Stimulated activated CD8-positive, alpha-beta memory T cell treated with anti-CD3 and anti-CD28 coated beads, Interleukin-15, amount 100 ng/mL, for 4 hours (primary cell): Measurements from ENCODE around the gene TFEB.

Source experiments
- DNase-seq, 2 donors: peaks; one replicate each; pipeline ENCODE4 v3.0.0-alpha.2; 2020; ENCODE audit warnings: low read depth in 2 of 2

TFEB gene

DNA sequence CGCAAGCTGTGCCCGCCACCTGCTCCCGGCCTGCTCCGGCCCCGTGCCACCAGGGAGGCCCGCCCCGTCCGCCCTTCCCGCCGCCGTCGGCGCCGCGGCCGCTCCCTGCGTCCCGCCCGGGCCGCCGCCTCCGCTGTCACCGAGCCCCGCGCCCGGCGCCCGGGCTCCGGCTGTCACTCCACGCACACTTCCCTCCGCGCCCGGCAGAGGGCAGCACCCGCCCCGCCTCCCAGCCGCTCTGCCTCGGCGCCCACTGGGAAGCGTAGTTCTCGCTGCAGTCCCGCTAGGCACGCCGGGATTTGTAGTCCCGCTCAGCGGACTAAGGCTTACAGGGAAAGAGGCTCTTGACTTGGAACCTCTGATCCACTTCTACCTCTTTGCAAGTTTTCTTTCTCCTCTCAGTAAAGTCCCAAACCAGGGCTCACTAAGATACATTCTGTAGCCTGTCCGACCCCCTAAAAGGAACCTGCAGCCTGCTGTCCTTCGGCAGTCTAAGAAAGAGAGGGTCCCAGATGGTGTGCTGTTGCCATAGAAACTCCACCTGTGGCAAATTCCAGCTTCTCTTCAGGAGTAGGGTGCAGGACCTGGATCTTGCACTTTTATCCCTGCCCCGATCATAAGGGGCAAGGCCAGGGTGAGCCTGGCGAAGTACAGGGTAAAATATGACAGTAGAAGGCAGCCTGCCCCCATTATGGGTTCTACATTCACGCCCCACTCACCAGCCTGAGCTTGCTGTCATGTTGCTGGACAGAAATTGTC, at the start of gene TFEB:
Gene TFEB, minus strand, starts transcription at position 182 of the 759 bp plus-strand sequence. CDS start 44,395 bp downstream, outside the sequence.
- peak; percentile 86 to 87 for DNase-seq

DNA sequence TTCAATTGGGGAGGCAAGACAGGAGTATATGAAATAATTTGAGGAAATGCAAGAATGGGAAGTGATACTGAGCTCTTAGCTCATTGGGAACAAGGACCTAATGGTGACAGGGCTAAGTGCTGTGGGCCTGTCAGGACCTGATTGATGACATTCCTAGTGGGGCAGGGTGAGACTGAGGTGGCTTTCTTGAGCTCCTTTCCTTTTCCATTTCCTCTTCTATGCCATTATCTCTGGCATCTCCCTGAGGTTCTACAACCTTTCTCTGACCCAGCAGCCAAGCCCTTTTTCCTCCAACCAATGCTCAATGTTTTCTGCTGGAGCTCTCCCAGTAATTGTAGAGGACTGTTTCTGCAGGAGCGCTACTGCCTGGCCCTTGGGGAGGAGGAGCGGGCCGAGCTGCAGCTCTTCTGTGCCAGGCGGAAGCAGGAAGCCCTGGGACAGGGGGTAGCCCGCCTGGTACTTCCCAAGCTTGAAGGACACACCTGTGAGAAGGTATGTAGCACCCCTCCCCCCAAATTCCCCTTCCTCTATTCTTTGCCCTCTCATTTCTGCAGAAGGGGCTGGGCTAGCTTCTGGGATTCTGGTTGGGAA, 49.3 kb upstream of the TFEB start:
- no peak for DNase-seq

DNA sequence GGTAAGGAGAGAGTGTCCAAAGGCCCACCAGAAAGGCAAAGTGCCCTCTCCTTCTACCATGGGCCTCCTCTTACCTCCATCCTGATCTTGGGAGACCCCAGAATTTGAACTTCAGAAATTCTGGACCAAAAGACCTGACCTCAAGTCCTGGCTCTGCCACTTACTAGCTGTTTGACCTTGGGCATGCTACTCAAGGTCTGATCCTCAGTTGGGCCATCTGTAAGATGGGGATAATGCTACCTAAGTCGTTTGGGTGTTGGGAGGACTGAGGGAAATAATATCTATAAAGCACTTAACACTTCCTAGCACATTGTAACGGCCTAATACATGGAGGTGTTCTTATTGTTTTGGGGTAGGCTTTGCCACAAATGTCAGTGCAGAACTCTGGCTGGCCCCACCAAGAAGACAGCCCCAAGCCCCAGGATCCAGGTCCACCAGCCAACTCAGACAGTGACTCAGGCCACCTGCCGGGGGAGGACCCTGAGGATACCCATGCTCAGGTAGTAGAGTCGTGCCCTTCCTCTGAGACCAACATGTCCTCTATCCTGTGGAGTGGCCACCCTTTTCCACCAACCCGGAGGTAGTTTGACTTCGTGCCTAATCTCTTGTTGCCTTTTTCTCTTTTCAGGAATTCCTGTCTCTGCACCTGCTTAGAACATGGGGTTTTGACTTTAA, 47.8 kb upstream of the TFEB start:
- no peak for DNase-seq

DNA sequence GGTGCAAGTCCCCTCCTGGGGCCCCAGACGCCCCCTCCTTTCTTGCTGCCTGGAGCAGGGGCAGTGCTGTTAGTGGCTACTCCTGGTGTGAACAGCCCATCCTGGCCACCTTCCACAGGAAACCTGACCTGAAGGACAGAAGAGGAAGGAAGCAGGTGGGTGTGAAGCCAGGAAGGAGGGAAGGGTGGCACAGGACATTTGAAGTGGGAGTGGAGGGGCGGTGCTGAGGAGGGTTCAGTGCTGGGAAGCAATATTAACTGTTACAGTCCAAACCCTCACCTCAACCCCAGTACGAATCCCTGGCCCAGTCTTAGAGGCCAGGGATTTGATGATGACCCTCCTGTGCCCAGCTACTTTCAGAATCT, 45.9 kb upstream of the TFEB start:
- DNase-seq = no peak

DNA sequence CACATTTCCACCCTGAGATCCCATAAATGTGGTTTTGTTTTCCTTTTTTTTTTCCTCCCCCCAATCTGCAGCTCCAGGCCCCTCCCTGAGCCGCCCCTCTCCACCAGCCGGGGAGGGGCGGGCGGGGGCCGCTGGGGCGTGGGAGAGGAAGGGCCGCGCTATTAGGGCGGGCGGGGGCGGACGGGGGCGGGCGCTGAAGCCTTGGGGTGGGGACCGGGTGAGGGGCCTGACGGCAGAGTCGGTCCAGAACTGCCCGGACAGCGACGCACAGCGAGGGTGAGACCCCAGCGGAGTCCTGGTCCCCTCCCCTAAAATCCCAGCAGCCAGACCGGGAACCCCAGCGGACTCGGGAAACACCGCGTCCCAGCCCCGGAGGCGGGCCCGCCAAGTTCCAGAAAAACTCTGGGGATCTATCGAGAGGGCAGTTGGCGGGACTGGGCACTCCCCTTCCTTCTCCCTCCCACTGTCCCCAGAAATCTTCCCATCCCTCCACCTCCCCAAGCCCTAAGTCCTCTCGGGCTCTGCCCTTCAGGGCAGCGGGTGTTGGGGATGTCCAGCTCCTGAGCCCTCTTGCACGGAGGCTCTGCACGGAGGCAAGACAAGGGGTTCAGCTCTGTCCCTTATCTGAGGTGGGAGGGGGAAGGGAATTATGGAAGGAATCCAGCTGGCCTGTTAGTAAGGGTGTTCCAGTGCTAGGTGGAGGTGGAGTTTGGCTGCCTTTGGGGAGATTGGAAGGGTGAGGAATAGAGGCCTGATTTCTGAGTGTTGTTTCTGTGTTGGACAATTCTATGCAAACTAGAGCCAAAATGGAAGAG, 45.4 kb upstream of the TFEB start, which contains the start of gene PRICKLE4:
Gene PRICKLE4, plus strand, starts transcription at position 232 of the 815 bp plus-strand sequence. CDS start 2,692 bp downstream, outside the sequence.
- DNase-seq = no peak

DNA sequence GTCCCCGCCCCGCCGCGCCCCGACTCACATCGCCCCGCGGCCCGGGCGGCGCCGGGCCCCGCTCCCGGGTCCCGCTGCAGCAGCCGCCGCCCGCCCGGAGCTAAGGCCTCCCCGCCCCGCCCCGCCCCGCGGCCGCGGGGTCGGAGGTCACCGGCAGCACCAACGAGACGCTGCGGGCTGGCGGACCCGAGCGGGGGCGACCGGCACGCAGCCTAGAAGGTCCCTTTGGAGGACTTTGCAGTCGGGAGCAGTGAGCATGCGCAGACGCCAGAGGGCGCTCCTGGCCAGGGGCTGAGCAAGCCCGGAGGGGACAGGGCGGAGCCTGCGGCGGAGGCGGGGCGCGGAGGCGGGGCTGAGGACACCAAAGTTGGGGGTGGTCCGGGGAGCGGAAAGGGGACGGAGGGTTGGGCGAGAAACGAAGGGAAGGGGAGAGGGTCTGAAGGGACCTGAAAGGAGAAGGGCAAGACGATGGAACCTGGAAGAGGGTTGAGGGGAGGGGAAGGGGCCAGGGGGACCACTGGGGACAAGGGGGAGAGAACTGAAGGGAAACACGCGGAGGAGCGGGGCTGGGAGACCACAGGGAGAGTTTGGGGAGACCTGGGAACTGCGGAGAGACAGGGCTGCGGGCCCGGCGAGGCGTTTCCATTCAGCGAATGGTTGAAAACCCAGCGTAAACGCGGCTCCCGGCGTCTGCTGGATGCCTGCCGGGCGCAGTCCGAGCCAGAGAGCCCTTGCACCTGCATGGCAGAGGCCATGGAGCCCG, 44.6 kb upstream of the TFEB start, which contains the start of gene FRS3:
Gene FRS3, minus strand, starts transcription at position 113 of the 763 bp plus-strand sequence. CDS start 2,913 bp downstream, outside the sequence.
- peak; percentile 97 to 98 for DNase-seq

DNA sequence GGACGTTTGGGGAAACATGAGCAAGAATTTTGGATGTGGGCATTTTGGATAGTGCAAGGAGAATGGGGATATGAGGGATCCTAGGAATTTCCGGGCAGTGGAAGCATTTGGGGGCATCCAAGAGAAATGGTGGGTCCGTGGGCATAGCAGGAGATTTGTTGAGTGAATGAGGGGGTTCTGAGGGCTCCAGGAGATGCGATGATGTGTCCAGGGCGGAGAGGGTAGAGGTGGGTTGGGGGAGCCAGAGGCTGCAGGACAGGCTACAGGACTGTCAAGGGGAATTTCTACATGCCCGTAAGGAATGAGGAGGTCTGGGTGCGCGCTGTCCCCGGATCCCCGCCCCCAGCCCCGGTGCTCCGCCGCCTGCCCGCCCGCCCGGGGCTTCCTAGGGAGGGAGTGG, 43.9 kb upstream of the TFEB start:
- no peak for DNase-seq

DNA sequence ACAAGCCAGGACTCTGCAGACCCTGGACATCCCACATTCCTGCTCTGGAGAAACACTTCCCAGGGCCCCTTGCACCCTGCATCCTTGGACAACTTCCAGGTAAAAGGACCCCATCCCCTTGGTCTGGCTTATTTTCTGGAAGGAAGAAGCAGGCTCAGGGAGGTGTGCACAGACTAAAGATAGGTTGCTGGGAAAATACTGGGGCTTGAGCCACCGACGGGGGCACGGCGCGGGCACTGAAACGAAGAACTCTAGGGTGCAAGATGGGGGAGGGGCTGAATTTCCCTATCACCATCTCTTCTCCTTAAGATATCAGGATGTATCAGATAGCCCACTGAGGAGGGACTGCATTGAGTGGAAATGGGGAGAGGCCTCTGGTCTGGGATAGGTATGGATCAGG, 43.5 kb upstream of the TFEB start:
- no peak for DNase-seq

DNA sequence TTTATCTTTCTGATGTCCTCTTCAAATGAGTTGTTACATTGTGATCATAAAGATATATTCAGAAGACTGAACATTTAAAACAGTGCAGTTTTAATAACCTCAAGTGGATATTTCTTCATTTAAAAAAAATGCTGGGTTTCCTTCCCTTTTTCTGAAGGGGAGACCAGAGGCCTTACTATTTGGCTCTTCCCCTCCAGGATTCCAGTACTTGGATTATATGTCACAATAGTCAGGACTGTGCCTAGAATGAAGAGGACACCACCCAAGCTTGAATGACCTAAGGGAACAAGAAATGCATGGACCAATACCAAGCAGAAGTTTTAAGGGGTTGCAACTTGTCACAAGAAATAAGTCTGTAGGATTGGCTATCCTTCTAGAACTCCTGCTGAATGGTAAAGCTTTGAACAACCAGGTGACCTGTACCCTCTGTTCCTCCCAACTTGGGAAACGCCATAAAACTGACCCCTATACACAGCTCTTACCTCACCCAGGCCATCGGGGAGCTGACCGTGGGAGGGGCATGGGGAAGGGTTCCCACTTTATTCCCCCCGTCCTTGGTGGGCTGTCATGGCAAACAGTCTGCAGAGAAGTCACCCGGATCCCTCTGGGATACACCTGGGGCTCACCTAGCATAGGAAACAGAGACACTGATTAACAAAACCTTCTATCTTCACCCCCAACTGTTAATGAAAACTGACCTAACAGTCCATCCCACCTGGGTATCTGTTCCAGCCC, 42.3 kb upstream of the TFEB start:
- no peak for DNase-seq

DNA sequence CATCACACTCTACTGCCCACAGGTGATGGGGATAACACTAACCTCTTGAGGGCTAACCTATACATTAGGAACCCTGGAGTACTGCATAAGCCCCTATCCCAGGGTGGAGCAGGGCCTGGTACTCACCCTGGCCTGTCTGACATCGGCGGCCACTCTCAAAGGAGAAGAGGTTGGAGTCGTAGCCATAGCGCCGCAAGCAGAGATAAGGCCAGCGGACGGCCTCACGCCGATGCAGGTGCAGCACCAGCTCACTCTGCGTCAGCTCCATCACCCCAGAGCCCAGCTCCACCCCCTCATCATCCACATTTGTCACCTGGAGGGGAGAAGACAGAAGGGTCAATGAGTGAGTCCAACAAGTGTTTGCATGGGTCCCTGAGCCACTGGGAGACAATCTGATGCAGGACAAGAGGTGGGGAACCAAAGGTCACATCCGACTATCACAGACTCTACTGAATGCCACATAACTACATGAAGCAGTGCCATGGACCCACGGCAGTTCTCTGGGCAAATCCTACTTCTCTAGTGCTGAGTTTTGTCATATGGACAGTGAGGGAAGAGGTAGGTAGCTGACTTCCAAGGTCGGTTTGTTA, 40.0 kb upstream of the TFEB start:
- no peak for DNase-seq

DNA sequence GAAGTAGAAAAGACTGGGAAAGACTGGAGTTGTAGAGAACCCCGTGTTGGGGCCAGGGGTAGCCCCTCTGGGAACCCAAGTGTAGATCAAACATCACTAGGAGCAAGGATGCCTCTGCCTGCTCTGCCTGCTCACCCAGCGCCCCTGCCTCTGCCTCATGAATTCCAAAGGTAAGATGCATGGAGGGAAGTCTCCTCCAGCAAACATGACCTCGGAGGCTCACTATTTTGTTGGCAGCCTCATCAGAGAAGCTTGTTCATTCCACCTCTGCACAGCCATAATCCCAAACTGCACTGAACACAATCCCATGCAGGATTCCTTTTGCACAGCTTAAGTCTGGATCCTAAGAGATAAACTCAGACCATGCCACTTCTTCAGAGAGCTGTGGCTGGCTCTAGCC, 39.4 kb upstream of the TFEB start:
- no peak for DNase-seq

DNA sequence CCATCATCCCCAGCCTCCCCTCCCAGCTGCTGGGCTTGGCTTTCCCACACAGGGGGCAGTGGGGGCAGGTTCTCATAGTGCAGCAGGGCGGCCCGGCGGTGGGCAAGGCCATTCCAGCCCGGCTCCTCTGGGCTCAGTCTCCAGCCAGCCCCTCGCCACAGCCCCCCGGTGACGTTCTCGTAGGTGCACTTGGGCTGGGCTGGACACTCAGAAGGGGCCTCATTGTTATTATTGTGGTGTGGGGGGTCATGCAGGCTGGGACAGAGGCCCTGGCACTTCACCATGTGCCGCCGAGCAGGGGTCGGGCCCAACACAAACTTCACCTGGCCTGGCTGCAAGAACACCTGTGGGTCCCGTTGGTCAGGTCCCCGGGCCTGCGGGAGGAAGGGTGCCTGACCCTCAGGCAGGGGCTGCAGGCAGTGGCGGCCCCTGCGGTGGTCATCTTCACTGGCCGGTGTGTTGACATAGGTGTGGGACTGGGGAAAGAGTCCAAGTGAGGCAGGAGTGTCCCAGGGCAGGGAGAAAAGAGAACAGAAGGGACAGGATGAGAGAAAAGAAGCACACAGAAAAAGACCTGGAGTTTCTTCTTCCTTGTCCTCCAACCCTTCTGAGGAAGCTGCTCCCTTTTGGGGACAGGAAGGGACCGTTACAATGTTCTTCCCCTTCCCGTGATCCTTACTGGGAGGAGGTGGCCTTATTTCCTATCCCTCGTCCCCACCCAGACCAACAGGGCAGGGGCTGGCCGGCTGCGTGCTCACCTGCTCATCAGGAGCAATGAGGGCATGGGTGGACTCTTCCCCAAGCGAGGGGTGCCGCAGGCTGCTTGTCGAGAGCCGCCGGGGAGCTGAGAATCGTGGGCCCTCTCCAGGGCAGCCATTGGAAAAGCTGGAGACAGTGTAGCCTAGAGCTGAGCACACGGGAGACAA, 35.9 kb upstream of the TFEB start:
- DNase-seq = no peak

DNA sequence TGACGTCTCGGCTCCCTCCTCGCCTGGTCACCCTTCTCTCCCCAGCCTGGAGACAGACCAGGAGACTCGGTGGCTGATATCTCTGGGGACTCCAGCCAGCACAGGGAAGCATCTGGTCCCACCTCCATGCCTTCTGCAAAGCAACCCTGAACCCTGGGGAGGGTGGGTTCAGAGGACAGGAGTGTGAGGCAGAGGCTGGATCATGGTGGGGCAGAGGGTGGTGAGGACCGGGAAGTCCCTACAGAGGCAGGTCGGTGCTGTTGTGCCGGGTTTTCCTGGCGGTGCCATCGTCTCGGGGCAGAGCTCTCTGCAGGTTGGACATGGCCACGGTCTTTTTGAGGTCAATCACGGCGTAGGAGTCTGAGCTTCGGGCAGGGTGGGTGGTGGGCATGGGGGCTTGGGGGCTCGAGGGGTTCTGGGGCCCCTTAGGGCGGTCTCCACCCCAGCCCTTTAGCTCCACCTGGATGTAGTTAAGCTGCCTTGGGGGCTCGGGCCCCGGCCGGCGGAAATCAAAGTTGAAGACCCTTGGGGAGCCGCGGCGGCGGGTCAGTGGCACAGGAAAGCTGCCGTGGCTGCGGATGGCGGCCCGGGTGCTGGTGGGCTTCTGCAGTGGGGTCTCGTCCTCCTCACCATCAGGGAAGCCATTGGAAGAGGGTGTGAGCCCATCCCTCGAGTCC, 35.1 kb upstream of the TFEB start:
- DNase-seq = no peak

DNA sequence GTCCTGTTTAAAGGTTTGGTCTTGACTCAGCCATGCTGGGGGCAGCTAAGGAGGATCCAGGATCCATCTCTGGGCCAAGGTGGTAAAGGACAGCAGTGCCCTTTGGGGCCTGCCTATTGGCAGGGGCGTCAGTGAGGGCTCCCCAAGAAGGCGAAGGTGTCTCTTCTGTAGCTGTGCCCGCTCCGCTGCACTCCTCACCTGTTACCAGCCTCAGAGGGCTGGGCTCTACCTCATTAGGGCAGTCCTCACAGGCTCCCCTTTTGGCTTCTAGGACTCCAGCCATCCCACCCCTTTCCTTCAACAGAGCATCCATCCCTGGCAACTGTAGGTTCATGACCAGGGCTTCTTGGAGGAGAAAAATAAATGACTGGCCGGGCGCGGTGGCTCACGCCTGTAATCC, 34.0 kb upstream of the TFEB start:
- no peak for DNase-seq

DNA sequence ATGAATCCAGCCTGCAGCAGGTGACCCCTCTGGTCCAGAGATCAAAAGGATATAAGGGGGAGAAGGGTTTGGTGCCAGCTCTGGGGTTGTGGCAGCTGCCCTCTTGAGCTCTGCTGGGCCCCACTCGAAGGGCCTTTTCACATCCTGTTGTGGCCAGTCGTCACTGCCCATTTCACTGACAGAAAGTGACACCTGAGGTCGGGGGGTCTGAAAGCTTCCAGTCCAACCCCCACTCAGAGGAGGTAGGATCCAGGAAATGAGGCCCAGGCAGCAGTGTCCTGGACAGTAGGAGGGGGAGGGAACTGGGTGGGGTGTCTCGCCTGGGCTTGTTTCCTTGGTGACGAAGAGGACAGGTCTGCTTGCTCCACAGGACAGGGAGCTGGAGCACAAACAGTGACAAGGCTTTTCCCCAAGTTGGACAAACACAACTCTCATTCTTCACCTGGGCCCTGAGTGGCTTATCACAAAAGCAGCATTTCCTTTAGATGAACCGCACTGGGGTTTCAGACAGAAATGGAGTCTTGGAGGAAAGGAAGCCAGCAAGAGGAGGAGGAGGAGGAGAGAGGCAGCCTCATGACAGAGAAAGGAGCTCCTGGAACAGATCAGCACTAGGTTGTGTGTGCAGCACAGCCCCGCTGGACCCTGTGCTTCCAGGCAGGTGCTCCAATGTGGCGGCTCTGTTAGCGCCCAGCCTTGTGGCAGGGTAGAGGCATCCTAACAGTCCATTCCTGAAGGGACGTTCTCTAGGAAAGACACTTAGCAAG, 33.3 kb upstream of the TFEB start:
- DNase-seq = no peak

DNA sequence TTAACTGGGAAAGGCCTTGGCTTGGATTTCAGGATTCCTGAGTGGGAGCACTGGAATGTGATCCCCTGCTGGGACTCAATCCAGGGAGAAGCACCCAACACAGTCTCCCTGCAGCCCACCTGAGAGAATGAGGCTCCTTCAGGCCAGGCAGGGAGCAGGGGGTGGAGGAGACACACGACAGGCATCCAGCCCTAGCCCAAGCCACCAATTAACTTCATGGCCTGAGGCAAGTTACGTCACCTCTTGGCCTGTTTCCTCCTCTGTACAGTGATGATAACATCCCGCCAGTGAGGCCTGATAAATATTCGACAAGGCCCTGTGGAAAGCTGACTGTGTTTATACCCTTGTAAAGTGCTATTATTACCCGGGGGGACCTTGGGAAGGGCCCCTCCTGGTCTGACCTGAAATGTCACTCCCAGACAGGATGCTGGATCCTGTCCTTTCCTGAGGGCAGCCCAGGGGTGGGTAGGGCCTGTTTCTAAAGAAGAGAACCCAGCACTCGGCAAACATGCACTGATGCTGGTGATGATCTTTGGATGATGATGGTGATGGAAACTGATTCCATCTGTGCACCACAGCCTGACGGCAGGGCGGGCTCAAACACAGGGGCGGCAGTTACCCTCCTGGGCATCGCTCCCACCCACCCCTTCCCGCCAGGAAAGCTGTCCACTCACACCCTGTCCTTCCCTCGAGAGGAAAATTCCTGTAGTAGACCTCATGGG, 31.9 kb upstream of the TFEB start:
- DNase-seq = no peak
